COR-L47 (cell line): ENCODE measurements around the gene SAMD4B.
"Not testable (repeated sequence)": the region's sequence is repeated elsewhere in the genome, so short reads cannot be mapped to it uniquely, and the experiment has no call there.

ENCODE experiments used
- DNase-seq: peaks from one replicate; lab custom pipeline; 2025; lab: John Stamatoyannopoulos, UW

Gene SAMD4B

DNA sequence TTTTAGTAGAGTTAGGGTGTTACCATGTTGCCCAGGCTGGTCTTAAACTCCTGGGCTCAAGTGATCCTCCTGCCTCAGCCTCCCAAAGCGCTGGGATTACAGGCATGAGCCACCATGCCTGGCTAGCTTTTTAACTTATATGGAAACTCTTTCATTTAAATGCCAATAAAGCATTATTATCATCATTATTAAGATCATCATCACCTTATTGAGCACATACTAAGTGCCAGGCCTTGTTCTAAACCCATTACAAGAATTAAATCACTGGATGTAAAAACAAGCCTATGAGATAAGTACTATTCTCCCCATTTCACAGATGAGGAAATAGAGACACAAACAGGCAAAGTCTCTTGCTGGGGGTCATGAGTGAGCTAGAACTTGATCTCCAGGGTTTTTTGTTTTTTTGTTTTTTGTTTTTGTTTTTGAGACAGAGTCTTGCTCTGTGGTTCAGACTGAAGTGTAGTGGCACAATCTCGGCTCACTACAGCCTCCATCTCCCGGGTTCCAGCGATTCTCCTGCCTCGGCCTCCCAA is 7.7 kb upstream of the SAMD4B start:
- DNase-seq: no peak

DNA sequence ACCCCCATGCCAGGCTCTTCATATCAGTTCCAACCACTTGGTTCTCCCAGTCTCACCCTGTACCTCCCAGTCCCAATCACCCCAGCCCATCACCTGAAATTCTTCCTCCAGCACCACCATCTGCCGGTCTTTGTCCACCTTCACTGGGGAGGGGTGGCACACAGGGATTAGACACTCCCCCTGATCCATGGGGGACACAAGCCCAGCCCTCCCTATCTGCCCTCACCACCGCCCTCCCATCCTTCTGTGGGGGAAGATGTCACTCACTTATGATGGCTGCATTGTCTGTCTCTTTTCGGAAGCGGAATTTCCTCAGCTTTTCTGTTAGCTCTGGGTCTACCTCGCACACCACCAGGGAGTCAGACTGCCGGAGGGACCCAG is 7.1 kb upstream of the SAMD4B start:
- no peak for DNase-seq

DNA sequence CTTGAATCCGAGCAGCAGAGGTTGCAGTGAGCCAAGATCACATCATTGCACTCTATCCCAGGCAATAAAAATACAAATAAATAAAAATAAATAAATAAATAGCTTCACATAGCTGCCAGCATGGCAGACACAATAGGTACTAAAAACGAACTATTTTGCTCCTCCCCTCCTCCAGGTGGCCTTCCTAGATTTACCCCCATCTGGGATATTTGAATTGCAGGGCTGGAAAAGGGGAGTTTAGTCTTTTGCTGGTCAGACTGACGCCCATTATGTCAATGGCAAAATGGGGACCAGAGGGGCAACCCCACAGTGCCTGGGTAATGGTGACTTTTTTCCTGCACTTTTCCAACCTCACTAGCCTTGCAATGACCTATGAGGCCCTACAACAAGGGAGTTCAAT is 5.7 kb upstream of the SAMD4B start:
- no peak for DNase-seq

- no peak for DNase-seq
Measured at GRCh38 chr19:39339674-39340073, 2.5 kb upstream of the SAMD4B start.

DNA sequence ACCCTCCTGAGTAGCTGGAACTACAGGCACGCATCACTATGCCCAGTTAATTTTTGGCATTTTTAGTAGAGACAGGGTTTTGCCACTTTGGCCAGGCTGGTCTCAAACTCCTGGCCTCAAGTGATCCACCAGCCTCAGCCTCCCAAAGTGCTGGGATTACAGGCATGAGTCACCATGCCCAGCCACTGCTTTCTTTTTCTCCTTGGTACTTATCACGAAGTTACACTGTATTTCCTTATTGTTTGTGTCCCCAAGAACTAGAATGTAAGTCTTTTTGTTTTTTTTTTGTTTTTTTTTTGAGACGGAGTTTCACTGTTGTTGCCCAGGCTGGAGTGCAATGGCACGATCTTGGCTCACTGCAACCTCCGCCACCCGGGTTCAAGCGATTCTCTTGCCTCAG is 2.1 kb upstream of the SAMD4B start:
- not testable (repeated sequence) for DNase-seq

- no peak for DNase-seq
Measured at GRCh38 chr19:39341129-39341718, 997 bp upstream of the SAMD4B start.

DNA sequence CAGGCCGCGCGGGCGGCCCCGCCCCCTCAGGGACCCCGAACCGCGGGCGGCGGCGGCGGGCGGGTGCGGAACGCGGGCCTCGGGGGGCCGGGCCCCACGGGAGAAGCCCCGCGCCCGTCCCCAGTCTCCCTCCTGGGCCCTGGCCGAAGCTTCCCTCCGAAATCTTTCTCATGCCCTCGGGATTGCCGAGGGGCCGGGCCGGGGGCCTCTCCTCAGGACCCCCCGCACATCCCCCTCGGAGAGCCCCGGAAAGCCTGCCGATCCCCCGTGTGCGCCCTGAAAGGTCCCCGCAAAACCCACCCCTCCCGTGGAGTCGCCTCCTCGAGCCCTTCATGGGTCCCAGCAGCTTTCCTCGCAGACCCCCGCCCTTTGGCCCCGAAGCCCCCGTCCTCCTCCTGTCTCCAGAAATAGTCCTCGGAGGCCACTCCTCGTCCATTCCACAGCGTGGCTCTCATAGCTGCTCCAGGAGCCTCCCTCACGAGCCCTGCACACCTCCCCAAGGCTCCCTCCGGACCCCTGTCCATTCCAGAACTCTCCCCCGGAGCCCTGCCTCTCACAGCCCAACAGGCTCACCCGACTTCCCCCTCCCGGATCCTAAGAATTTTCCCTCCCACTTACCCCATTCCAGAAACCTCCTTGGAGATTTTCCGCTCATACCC is 555 bp downstream of the SAMD4B start:
- no peak for DNase-seq

DNA sequence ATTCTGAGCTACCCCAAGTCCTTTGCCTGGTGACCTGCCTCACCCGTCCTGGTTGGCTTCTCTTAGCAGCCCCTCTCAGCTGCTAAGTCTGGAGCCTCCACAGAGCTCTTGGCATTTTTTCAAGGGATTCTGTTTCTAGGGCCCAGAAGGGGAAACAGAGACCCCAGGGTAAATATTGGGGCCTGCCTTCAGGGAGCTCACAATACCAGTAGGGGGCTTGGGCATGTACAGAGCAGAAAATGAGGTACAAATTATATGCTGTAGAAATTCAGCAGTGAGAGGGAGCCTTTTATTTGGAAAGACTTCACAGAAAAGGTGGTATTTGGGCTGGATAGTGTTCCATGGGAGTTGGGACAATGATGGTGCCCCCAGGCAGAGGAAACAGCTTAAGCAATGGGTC is 3.7 kb downstream of the SAMD4B start:
- DNase-seq: no peak

GRCh38 chr19:39347332-39348164 is 5.3 kb downstream of the SAMD4B start:
- DNase-seq: no peak

DNA sequence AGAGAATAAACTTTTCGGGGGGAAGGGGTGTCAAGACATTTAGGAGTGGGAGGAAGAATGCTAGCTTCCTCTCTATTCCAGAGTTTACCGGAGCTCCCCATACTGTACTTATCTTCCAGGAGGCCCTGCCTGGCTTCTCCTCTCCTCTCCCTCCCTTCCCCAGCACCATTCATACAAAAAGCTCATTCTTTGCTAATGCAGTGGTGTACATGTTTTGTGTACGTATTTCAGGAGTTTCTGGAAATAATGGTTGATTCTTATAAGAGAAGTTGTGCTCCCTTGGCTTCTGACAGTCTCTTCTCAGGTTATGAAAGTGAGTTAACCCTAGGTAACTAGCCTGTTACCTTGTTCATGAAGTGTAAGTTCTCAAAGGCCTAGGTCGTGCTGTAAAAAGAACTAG is 7.1 kb downstream of the SAMD4B start:
- DNase-seq: no peak

DNA sequence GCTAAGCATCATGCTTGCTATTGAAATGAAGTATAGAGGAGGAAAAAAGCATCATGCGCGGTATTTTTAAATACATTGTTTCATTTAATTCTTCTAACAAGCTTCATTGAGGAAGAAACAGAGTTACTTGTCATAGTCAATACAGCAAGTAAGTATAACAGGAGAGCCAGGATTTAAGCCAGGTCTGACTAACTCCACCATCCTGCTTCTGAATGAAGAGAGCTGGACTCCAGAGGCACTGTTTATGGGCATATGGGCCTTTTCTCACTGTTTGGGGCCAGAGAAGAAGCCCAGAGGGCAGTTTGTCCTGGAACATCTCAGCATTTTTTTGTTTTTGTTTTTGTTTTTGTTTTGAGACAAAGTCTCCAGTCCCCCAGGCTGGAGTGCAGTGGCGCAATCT is 7.9 kb downstream of the SAMD4B start:
- DNase-seq: no peak

DNA sequence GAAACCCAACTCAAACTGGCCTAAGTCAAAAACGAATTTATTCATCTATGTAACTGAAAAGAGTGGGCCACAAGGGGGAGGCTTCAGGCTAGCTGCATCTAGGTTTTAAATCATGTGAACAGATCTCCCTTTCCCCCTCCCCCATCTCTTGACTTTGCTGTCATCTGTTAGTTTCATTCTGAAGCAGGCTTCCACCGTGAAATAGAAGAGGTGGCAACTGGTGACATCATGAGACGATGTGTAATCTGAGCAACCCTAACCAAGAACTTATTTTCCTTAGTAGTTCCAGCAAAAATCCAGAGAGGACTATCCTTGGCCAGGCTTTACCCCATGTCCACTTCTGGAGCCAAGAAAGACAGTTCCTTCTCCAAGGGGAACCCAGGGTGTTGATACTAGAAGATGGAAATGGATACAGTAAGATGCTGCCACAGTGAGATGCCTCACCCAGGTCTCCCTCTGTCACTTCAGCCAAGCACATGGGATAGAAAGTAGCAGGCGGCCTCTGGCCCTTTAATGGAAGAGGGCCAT is 9.4 kb downstream of the SAMD4B start:
- no peak for DNase-seq

- DNase-seq: no peak
Measured at GRCh38 chr19:39352381-39353255, 10.4 kb downstream of the SAMD4B start.

DNA sequence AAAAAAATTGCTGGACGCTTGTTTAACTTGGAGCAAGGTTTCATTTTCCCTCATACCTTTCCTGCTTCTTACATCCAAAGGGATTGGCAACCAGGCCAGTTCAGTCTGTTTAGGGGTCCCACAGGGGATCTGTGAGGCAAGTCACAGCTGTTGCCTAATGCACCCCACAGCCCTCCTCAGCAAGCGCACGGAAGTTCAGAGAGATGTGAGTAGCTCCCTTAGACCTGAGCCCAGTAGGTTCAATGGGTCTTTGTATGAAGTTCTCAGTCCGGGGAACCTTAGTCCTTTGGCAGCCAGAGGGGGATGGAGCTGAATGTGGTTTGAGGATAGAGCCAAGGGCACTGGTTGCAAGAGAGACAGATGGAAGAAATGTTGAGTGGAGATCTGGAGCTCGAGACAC is 13.0 kb downstream of the SAMD4B start:
- DNase-seq: no peak

GRCh38 chr19:39356073-39356472 is 13.9 kb downstream of the SAMD4B start:
- DNase-seq: no peak

GRCh38 chr19:39356647-39357046 is 14.4 kb downstream of the SAMD4B start:
- no peak for DNase-seq

DNA sequence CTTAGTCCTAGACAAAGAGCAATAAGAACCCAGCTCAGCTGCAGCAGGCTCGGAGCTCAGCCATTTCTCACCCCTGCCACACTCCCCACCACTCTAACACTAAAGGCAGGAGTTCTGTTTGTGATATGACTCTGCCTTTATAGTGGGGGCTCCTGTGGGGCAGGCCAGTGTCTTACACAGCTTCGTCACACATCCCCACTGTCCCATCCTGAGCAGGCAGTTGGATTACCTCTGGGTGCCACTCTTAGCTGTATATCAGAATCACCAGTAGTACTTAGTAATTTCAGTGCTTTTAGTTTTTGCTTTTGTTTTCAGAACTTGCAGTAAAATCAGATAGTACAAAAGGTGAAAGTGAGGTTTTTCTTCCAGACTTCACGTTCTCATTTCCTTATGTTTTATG is 16.8 kb downstream of the SAMD4B start:
- DNase-seq: no peak

DNA sequence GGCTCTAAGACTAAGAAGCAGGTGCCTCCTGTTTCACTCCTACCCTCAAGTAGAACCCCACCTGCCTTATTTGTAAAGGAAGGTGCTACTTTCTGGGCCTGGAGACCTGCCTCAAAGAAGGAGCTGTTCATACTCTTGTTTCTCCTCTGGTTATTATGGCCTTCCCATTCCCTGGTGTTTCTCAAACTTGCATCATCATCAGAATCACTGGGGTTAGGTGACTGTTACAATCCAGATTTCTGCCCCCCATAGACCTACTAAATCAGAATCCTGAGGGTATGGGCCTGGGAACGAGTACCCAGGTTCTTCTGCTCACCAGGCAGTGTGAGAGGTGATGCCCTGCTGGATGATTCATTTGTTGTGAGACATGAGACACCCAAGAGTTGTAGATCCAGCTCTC is 18.4 kb downstream of the SAMD4B start:
- no peak for DNase-seq

DNA sequence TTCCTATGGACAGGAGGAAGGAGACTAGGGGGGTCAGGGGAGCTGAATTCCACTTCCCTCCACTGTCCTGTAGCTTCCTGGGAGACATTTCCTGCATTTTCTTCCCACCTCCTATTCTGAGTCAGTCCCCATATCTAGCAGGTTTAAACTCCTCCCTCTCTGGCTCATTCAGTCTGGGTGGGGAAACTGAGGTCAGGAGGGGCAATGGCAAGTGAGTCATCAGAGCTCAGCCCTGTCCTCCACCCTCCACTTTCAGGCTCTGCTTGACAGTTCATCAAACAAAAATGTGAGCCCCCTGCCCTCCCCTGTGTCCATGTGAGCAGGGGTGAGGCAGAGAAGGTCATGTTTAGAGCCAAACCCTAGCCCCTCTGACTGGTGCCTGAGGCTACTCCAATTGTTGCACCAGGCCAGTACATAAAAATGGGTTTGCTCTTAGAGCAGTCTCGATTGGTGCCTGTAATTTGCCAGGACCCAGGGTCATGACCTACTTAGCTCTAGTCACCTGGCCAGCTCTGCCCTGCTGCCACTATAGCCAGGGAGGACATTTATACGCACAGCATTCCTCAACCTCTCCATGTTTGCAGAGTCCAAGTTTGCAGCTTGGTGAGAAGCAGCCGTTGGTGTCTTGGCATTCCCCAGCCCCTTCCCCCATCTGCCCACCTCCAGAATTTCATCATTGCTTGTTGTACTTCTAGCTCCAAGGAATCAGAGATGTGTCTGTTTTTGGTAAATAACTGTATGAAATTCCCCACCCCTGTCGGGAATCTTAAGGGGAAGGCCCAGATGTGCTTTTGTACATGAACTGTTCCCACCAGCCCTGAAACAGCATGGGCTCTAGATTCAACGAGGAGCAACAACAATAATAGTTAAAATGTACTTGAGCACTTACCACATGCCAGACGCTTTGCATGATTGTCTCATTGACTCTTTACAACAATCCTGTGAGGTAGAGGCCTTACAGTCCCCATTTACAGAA is 20.7 kb downstream of the SAMD4B start:
- DNase-seq: no peak

- DNase-seq: peak; percentile 16
Measured at GRCh38 chr19:39363901-39364457, 21.8 kb downstream of the SAMD4B start.
